Measurements from ENCODE around the gene B4GALNT3. TPM values are rescaled to one million over a fixed set of nuclear protein-coding genes. Genes with fewer than 3 reads are reported as not detected.

Gene B4GALNT3
- total RNA-seq, 1 donor from 2014 or later: 36.6 TPM

- DNase-seq (ENCODE audit: missing footprints) (no peak), ATAC-seq (peak; percentile 78)
- intact Hi-C loops (cut with DNase I): no loop called here
Observed at GRCh38 chr12:464484-465267, 4.9 kb downstream of the B4GALNT3 start.

DNA sequence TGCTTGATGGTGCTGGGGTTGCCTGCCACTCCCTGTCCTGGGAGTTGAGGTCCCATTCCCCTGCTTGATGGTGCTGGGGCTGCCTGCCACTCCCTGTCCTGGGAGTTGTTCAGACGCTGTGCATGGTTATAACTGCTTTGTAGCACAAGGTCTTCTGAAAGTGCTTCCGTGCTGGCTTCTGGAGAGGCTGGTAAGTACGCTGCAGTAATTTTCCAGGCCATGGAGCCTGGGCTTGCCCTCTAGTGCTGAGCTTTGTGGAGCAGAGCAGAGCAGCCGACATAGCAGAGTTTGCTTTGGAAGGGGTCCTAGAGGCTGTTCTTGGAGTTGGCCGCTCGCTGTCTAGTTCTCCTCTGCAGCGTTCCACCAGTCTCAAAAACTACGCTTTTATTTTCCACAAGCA lies 6.3 kb downstream of the B4GALNT3 start:
- no peak for DNase-seq (ENCODE audit: missing footprints)
- peak; percentile 42 for ATAC-seq
- intact Hi-C loops (cut with DNase I): no loop called here

DNA sequence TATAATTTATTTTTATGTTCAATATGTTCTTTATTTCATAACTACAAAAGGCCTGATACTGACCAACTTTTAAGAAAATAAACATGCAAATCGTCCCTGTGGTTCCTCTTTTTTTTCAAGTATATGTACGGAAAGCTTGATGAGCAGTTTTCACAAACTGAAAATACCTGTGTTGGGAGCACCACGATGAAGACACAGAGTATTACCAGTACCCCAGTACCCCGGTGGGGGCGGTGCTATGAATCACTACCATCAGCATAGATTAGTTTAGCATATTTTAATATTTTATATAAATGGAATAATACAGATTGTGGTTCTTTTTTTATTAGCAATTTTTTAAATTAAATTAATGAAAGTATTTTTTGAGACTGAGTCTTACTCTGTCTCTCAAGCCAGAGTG lies 7.0 kb downstream of the B4GALNT3 start:
- intact Hi-C loops (cut with DNase I): no loop called here
- no peak for ATAC-seq
- no peak for DNase-seq (ENCODE audit: missing footprints)

DNA sequence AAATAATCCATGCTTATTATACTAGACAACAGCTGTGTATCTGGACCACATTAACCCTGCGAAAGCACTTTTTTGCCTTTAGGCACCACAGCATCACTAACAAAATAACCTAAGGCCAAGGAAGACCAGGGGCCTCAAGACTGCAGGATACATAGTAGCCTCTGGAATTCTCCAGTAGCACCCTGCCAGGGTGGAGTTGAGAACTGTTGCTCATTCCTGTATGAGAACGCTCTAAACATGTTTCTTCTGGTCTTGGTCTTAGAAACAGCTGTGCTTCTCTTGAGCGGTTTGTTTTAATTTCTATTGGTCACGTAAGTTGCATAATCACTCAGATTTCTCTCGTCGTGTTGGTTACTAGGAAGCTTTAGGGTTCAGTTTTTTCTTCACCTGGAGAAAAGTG lies 7.9 kb downstream of the B4GALNT3 start:
- no peak for DNase-seq (ENCODE audit: missing footprints)
- ATAC-seq: no peak
- intact Hi-C loops (cut with DNase I): no loop called here

- DNase-seq (ENCODE audit: missing footprints): no peak
- no peak for ATAC-seq
- intact Hi-C loops (cut with DNase I): no loop called here
Observed at GRCh38 chr12:468671-469389, 9.1 kb downstream of the B4GALNT3 start.

GRCh38 chr12:470133-470532 lies 10.4 kb downstream of the B4GALNT3 start:
- intact Hi-C loops (cut with DNase I): no loop called here
- ATAC-seq (no peak), DNase-seq (ENCODE audit: missing footprints) (no peak)

GRCh38 chr12:473198-473597 lies 13.5 kb downstream of the B4GALNT3 start:
- intact Hi-C loops (cut with DNase I): no loop called here
- DNase-seq (ENCODE audit: missing footprints) (no peak), ATAC-seq (no peak)

- intact Hi-C loops (cut with DNase I): no loop called here
- DNase-seq (ENCODE audit: missing footprints) (no peak), ATAC-seq (no peak)
Observed at GRCh38 chr12:473863-474577, 14.3 kb downstream of the B4GALNT3 start.

- DNase-seq (ENCODE audit: missing footprints) (no peak), ATAC-seq (no peak)
- intact Hi-C loops (cut with DNase I): no loop called here
Observed at GRCh38 chr12:475286-475685, 15.5 kb downstream of the B4GALNT3 start.

DNA sequence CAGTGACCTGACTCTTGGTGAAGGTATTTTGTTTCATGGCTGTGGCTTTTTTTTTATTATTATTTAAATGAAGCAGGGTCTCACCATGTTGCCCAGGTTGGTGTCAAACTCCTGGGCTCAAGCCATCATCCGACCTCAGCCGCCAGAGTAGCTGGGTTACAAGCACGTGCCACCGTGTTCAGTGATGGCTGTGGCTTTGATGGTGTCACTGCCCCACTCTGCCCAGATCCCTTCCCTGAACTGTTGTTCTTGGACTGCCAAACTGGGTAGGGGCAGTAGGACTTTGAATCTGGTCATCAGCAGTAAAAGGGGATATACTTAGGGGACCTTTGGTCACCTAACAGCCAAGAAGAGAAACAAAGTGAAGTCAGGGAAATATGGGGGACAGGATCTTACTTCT lies 19.4 kb downstream of the B4GALNT3 start:
- no peak for ATAC-seq
- intact Hi-C loops (cut with DNase I): no loop called here
- DNase-seq (ENCODE audit: missing footprints): no peak

- ATAC-seq (peak; percentile 97), DNase-seq (ENCODE audit: missing footprints) (peak; percentile 76)
- intact Hi-C loops (cut with DNase I): no loop called here
Observed at GRCh38 chr12:480831-481816, 21.4 kb downstream of the B4GALNT3 start.

GRCh38 chr12:482061-482460 lies 22.3 kb downstream of the B4GALNT3 start:
- intact Hi-C loops (cut with DNase I): no loop called here
- ATAC-seq: peak; percentile 32

GRCh38 chr12:484096-484495 lies 24.4 kb downstream of the B4GALNT3 start:
- ATAC-seq: no peak
- intact Hi-C loops (cut with DNase I): no loop called here

More at GRCh38 chr12:482061-482460, 22.3 kb downstream of the B4GALNT3 start:
- DNase-seq (ENCODE audit: missing footprints): no peak

GRCh38 chr12:490260-490659 lies 30.5 kb downstream of the B4GALNT3 start:
- DNase-seq (ENCODE audit: missing footprints): no peak
- ATAC-seq: no peak
- intact Hi-C loops (cut with DNase I): no loop called here

More at GRCh38 chr12:484096-484495, 24.4 kb downstream of the B4GALNT3 start:
- no peak for DNase-seq (ENCODE audit: missing footprints)

DNA sequence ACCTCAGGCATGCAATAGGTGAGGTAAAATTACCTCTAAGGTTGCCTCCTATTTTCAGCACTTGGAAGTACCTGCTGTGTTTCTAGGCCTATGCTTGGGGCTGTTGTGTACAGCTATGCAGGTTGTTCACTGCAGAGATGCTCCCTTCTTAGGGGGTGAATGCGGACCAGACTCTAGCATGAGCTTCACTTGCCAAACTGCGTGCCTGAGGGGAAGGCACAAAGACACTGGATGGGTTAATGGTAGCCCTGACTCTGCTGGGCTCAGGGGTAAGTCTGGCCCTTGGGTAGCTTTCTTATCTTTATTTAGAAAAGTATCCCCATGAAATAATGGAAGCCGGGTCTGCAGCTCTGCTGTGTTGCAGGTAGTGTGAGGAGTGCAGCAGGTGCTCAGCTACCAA lies 35.7 kb downstream of the B4GALNT3 start:
- ATAC-seq (no peak), DNase-seq (ENCODE audit: missing footprints) (no peak)
- intact Hi-C loops (cut with DNase I): no loop called here

- ATAC-seq (no peak), DNase-seq (ENCODE audit: missing footprints) (no peak)
- intact Hi-C loops (cut with DNase I): no loop called here
Observed at GRCh38 chr12:496736-497135, 37.0 kb downstream of the B4GALNT3 start.

- intact Hi-C loops (cut with DNase I): no loop called here
- DNase-seq (ENCODE audit: missing footprints): no peak
- no peak for ATAC-seq
Observed at GRCh38 chr12:497501-498160, 37.9 kb downstream of the B4GALNT3 start.

Data from Right ventricle myocardium inferior (tissue), 1 donor.